Stimulated activated CD4-positive, alpha-beta T cell treated with anti-CD3 and anti-CD28 coated beads, Interleukin-1b, Interleukin-23, amount 100 ng/mL, for 4 hours (primary cell): Measurements from ENCODE around the gene RYR2.
"Not testable (repeated sequence)": the region's sequence is repeated elsewhere in the genome, so short reads cannot be mapped to it uniquely, and the experiment has no call there.

Experiments used
- DNase-seq, 2 donors: peaks; one replicate each; pipeline ENCODE4 v3.0.0-alpha.2; 2020; ENCODE audit warnings: low read depth in 2 of 2

RYR2 gene

DNA sequence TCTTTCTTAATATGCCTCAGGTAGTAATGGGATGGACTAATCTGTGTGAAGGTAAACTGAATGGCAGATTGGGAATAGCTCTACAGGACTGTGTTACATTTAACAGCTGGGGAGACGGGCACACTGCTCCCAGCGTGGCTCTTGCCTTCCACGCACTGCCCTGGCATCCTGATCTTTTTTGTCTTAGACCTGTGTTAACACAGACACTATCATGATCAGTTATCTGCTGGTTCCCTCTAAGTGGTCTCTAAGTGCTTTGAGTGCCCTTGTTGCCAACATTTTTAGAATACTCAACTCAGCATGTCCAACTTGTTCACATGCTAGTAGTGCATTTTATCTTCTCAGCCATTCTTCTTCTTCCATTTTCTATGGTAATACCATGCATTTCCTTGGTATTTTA, 208.1 kb downstream of the RYR2 start:
- DNase-seq: no peak

DNA sequence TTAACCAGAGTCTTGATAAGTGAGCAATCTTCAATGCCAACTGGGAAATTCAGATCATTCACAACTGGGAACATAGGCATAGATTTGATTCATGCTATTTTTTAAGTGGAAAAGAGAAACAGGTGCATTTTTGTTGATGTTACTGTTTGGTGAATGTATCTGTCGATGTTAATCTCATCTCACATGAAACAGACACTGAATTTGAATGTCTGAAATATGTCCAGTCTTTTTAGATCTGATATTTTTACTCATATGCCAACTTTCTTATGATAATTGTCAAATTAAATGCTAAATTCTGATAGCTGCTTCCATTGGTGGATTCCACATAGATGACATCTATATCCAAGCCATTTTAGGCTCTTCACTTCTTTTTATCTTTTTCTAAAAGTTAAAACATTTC, 213.1 kb downstream of the RYR2 start:
- no peak for DNase-seq

DNA sequence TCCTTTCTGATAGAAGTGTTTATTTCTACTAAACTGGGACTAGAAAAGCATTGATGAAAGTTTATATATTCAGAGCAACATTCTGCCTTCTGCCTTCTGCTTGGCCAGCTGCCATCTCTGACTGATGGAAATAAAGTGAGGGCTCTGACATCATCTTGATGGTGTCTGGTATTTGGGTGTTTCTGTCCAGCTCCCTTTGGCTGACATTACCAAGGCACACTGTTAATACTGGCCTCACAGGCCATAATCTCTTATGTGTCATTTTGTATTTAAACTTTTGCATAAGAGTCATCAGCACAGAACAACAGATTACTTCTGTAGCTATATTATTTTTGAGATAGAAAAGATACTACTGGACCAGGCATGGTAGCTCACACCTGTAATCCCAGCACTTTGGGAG, 216.9 kb downstream of the RYR2 start:
- no peak for DNase-seq

DNA sequence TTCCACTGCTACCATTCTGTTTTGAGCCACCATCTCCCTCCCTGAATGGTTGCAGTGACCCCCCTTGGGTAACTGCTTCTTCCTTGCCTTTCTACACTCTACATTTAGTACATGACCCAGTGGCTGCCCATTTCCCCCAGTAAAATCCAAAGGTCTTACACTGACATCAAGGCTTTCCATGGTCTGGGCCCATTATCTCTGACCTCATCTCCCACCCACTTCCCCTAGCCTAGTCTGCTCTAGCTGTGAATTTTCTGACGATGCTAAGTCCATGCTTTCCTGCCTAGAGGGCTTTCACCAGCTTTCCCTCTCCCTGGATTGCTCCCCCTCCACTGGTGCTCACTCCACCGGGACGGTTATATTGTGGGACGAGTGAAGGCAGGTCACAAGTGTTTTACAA, 219.2 kb downstream of the RYR2 start:
- DNase-seq: no peak

DNA sequence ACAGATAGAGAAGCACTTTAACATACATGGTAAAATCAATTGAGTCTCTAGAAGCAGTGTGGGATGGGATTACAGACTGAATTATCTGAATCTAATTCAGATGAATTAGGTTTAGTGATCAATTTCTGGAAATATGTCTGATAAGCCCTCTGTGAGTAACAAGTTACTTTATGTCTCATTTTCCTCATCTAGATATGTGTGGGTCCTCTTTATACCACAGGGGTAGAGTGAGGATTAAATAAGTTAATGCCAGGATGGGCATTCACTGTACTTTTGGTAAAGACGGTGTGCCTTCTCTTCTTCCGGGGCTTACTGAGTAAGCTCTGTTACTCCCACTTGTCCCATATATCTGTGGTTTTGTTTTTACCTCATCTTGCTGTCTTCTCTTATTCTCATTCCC, 225.8 kb downstream of the RYR2 start:
- DNase-seq: no peak

DNA sequence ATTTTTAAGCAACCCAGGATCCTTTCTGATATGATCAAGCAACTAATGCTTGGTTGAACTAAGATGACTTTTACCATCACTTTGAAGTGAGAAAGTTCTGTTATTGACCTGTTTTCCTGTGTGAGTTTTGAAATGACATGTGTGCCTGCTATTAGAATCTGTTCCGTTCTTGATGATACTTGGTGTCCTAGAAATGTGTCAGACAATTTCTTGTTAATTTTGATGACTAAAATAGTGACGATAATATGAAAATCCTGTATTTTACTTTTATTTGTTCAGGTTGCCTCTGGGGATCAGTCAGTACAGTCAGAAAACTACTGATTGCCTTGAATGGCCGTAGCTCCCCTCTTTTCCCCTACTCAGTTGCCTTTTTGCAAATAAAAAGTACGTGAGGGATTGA, 228.0 kb downstream of the RYR2 start:
- no peak for DNase-seq

DNA sequence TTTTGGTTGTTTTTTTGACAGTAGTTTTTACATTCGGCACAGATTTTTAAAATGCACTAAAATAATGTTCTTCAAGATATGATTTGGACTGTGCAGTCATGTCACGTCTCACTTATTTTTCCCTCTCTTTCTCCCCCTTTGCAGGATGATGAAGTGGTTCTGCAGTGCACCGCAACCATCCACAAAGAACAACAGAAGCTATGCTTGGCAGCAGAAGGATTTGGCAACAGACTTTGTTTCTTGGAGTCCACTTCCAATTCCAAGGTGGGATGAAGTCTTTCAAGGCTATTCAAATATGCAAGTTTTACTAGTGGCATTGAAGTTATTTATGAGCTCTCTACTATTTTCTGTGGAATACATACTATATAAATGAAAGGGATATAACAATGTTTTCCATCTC, 228.4 kb downstream of the RYR2 start:
- no peak for DNase-seq

DNA sequence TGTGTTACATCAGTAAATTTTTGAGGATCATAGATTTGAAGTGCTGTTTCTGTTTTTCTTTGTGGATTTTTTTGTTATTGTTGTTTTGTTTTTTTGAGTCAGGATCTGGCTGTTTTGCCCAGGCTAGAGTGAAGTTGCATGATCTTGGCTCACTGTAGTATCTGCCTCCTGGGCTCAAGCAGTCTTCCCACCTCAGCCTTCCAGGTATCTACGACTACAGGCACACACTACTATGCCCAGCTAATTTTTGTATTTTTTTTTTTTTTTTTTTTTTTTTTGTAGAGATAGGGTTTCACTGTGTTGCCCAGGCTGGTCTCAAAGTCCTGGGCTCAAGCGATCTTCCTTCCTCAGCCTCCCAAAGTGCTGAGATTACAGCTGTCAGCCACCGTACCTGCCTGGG, 236.0 kb downstream of the RYR2 start:
- not testable (repeated sequence) for DNase-seq

DNA sequence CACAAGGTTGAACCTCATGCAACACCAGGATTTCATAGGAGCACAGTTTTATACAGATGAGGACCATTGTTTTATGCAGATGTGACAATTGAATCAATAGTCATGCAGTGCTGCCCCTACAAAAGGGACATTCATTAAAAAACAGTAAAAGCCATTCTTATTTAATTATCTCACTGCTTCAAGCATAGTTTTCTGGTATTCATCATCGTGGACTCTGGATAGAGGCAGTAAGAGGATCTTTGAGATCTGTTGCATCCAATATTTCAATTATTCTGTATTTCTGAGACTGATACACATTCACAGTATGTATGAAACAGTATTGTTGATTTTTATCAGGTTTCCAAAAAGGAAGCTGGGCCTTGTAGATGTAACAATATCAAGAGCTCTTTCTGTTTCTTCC, 237.6 kb downstream of the RYR2 start:
- no peak for DNase-seq

DNA sequence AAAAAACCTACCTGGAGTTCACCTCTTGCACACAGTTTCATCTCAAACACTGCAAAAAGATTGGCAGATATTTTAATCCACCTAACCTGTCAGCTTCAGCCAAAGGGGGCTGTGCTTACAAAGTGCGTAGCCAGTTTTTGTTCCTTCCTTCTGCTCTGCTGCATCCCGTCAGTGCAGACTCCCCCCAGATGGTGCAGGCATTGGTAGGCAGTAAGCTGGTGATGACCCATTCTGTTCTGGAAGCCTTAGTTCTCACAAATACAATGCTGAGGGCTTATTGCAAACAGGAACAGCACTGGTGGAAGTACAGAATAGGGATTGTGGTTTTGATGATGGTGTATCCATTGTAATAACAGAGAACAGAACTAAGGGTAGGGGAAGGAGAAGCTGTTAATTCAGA, 239.5 kb downstream of the RYR2 start:
- no peak for DNase-seq

DNA sequence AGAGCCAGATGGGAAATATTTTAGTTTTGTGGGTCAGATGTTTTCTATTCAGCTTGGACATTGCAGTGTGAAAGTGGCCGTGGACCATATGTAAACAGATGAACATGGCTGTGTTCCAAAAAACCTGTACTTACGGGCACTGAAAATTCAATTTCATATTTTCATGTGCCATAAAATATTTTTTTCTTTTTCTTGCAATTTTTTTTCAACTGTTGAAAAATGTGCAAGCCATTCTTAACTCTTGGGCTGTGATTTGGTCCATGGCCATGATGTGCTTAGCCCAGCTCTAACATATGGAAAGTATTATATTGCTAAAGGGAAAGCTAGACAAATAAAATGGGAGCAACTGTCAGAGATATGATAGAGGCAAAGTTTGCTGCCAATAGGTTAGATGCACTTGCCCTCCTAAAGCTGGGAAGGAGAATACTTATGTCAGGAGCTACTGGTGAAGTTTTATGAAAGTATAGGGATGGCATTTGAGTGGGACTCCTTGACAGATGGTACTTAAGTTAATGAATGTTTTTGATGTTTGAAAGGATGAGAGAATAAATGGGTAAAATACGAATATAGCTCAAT, 240.3 kb downstream of the RYR2 start:
- no peak for DNase-seq

DNA sequence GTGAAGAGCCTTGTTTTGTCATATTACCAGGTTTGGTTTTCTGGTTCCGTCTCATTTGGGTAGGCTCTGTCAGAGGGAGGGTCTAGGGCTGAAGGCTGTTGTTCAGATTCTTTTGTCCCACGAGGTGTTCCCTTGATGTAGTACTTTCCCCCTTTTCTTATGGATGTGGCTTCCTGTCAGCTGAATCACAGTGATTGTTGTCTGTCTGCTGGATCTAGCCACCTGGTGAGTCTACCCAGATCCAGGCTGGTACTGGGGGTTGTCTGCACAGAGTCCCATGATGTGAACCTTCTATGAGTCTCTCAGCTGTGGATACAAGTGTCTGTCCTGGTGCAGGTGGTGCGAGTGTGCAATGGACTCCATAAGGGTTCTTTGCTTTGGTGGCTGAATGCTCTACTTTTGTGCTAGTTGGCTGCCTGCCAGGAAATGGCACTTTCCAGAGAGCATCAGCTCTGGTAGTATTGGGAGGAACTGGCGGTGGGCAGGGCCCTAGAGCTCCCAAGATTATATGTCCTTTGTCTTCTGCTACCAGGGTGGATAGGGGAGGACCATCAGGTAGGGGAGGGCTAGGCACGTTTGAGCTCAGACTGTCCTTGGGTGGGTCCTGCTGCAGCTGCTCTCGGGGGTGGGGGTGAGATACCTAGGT, 246.0 kb downstream of the RYR2 start:
- no peak for DNase-seq

DNA sequence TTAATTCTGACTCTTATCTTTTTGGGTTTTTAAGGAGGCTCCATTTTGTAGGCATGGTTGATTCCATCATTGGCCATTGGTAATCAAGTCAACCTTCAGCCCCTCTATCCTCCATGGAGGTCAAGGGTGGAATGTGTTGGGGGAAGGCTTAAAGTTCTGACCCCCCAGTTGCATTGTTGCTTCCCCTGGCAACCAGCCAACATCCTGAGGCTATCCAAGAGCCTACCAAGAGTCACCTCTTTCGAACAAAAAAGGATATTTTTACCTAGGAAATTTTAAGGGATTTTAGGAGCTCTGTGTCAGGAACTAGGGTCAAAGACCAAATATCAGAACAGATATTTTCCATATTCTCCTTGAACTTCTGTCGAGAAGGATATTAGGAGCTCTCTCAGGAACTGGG, 251.8 kb downstream of the RYR2 start:
- no peak for DNase-seq

DNA sequence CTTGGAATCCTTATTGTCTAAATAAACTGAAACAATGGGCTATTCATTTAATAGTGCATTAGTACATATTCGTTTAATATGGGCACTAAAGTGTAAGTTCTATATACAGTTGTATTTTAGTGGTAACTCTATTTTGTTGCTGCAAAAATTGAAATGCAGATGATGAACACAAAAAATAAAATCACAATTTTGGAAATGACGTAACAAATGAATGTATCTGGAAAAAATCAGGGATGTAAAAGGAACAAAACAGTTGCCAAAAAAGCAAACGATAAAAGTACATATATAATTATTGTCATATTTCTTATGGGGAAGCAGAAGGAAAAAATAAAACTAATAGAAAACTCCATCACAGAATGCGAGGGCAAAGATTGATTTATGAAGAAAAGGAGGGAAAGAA, 254.9 kb downstream of the RYR2 start:
- DNase-seq: no peak

DNA sequence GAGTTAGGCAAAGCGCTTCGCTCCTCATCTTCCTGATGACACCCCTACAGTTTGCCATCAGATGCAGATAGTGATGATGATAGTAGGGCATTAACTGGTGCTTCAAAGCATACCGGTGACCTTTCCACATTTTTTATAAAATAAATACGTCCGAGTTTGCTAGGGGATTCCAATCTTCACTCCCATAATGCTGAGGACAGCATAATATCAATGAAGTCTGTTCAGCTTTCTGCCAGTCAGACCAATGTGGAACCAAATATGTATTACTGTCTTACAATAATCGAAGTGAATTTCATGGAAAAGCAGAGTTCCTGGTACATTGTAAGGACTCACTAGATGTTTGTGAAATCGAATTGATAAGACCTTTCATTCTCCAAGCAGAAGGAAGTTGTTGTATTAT, 258.7 kb downstream of the RYR2 start:
- DNase-seq: no peak

DNA sequence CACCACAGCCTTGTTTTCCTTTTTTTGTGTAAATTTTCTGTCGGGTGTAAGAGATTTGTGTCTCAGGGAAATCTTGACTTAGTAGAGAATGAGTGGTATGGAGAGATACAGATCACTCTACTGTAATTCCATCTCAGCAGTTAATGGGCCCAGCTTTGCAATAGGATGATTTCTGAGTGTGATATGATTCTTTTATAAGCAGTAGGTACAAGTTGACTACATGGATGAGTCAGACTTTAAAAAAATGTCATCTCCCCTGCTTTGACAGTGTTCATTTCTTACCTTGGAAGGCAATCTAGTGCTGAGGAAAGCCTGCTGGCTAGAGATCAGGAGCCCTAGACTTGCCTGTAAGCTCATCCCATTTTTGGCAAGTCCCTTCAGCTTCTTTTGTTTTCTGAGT, 261.9 kb downstream of the RYR2 start:
- DNase-seq: no peak

DNA sequence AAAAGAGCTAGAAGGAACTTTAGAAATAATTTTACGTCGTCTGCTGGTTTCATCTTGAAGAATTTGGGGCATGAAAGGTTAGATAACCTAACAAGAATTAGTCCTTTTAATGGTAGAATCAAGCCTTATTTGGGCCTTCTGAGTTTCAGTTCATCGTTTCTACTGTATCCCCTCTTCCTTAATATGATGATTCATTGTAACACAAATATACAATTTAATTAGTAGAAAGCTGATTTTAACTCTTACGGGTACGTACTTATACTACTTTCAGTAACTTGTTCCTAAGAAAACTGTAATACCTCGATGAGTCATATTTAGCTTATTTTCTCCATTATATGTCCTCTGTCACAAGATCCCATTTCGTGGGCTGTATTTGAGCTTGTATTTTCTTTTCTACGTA, 264.7 kb downstream of the RYR2 start:
- DNase-seq: no peak

DNA sequence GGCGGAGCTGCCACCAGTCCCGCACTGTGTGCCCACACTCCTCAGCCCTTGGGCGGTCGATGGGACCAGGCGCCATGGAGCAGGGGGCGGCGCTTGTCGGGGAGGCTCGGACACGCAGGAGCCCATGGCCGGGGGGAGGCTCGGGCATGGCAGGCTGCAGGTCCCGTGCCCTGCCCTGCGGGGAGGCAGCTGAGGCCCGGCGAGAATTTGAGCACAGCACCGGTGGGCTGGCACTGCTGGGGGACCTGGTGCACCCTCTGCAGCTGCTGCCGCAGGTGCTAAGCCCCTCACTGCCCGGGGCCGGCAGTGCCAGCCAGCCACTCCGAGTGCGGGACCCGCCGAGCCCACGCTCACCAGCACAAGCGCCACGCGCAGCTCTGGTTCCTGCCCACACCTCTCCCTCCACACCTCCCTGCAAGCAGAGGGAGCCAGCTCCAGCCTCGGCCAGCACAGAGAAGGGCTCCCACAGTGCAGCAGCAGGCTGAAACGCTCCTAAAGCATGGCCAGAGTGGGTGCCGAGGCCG, 267.7 kb downstream of the RYR2 start:
- DNase-seq: no peak

DNA sequence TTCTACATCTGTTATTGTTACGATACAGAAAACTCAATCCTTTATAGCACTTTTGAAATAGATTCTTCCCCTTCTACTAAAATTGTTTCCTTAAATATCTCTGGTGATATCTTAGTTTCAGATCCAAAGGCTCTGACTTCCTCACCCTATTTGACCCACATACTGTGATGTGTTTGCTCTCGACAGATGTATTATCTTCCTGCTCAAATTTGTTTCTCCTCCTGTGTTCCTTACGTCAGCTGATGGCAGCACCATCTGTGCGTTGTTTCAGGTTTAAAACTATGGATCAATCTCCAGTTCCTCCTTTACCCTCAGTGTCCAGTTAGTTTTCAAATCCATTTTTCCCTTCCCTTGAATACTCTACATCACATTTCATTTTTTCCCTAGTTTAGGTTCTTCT, 274.4 kb downstream of the RYR2 start:
- DNase-seq: no peak

DNA sequence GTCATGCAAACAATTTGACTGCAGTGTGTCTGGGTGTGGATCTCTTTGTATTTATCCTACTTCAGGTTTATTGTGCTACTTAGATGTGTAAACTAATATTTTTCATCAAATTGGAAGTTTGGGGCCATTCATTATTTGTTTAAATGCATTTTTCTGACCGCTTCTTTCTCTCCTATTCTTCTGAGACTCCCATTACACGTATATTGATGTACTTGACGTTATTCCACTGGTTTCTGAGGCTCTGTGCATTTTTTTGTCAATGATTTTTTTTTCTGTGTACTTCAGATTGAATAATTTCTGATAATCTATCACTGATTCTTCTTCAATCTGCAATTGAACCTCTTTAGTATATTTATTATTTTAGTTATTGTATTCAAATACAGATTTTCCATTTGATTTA, 276.8 kb downstream of the RYR2 start:
- no peak for DNase-seq

DNA sequence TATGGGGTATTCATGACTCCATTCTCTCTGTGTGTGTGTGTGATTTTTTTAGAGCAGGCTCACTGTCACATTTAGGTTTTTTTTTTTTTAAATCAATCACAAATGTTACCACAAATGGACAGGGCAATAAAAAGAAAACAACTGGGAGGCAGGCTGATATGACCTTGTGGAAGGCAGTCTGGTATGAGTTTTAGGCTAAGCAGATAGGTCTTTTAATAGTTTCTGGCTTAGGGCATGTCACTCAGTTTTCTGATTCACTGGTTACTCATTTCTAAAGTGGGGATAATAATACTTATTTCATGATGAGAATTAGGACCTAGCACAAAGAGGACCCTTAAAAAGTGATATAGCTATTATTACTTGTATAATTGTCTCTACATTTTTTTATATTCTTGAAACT, 278.9 kb downstream of the RYR2 start:
- no peak for DNase-seq

DNA sequence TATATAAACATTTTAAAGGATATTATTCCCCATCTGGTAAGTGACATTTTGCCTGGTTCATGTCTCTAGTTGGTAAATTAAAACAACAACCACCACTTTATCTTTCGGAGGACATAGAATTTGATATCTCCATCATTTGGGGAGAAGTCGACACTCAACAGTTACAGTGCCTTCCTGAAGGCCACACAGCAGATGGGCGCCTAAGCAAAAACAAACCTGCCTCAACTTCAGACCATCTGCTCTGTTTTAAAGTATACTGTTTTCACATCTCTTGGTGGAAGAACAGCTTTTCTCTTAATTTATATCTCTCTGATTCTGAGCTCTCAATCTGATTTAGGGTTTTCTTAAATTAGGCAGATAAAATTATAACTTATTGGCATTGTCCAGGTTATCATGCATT, 282.2 kb downstream of the RYR2 start:
- no peak for DNase-seq

DNA sequence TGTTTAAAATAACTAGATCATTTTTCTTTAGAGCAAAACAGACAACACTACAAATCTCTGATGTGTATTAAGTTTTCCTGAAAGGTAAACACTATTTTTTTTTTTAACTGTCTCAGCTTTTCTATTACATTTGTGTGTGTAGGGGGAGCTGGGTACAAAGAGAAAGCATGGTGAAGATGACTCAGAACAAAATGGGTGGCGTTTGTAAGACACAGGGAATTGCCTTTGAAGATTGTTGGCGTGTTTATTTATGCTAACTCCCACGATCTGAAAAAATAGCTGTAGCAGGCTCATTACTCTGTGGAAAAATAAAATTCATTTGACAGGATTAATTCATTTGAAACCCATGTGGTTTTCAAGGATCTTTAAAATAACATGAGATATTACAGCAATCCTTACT, 285.1 kb downstream of the RYR2 start:
- DNase-seq: no peak

DNA sequence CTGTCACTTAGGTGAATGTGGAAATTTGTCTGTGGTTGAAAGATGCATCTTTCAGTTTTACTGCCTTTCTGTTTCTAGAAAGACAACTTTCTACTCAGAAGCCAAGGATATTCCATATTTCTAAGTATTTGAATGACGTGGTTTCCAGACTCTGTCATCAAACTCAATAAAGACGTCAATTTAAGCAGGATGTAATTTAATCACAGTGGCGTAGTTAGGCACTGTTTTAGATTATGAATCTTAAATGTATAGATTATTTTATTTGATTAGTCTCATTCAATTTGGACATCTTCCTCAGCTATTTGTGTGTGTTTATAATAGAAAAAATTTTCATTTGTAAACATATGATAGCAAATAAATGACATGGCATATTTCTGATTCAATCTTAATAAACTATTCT, 298.9 kb downstream of the RYR2 start:
- DNase-seq: no peak
